Hippocampal formation (tissue), 2 donors: ENCODE data around the gene COQ4.

ENCODE experiments used
- DNase-seq, 2 donors: peaks; one replicate each; lab custom pipeline; 2025; lab: John Stamatoyannopoulos, UW

COQ4 gene

GRCh38 chr9:128372784-128373183 is 50.1 kb downstream of the COQ4 start:
- DNase-seq = no peak

GRCh38 chr9:128374221-128374675 is 51.6 kb downstream of the COQ4 start:
- DNase-seq = peak; percentile 92 to 95

- DNase-seq = no peak
These were observed 53.2 kb downstream of the COQ4 start for GRCh38 chr9:128375865-128376264.

- DNase-seq = peak; percentile 61 to 67
These were observed 59.6 kb downstream of the COQ4 start for GRCh38 chr9:128382261-128382660.

GRCh38 chr9:128383007-128383753 is 60.5 kb downstream of the COQ4 start:
- DNase-seq = peak; percentile 76 to 82
